CD4-positive, alpha-beta T cell treated with Interferon gamma for 1 hour (primary cell): ENCODE data around the gene CCNG2.

ENCODE experiments used
- DNase-seq: peaks from one replicate; pipeline ENCODE4 v3.0.0-alpha.2; 2020

CCNG2 gene

GRCh38 chr4:77179519-77179918, 22.5 kb downstream of the CCNG2 start:
- no peak for DNase-seq

- DNase-seq: no peak
These were observed 24.7 kb downstream of the CCNG2 start for GRCh38 chr4:77181720-77182119.

- DNase-seq: no peak
These were observed 26.9 kb downstream of the CCNG2 start for GRCh38 chr4:77183777-77184420.

- no peak for DNase-seq
These were observed 28.0 kb downstream of the CCNG2 start for GRCh38 chr4:77184974-77185373.

GRCh38 chr4:77185686-77186085, 28.7 kb downstream of the CCNG2 start:
- DNase-seq: no peak

GRCh38 chr4:77187322-77187721, 30.3 kb downstream of the CCNG2 start:
- no peak for DNase-seq

GRCh38 chr4:77188498-77189220, 31.7 kb downstream of the CCNG2 start:
- DNase-seq: no peak

GRCh38 chr4:77189412-77189811, 32.4 kb downstream of the CCNG2 start:
- DNase-seq: no peak

GRCh38 chr4:77190053-77190452, 33.0 kb downstream of the CCNG2 start:
- DNase-seq: no peak

- DNase-seq: no peak
These were observed 36.0 kb downstream of the CCNG2 start for GRCh38 chr4:77193046-77193445.

GRCh38 chr4:77193511-77194102, 36.6 kb downstream of the CCNG2 start:
- peak; percentile 85 for DNase-seq

GRCh38 chr4:77194366-77194765, 37.4 kb downstream of the CCNG2 start:
- DNase-seq: no peak

- DNase-seq: no peak
These were observed 38.0 kb downstream of the CCNG2 start for GRCh38 chr4:77194989-77195388.

- DNase-seq: peak; percentile 21
These were observed 39.9 kb downstream of the CCNG2 start for GRCh38 chr4:77196866-77197265.

- DNase-seq: no peak
These were observed 40.4 kb downstream of the CCNG2 start for GRCh38 chr4:77197361-77197760.

GRCh38 chr4:77197831-77198230, 40.8 kb downstream of the CCNG2 start:
- DNase-seq: no peak

GRCh38 chr4:77199276-77199675, 42.3 kb downstream of the CCNG2 start:
- DNase-seq: no peak

GRCh38 chr4:77199701-77200100, 42.7 kb downstream of the CCNG2 start:
- no peak for DNase-seq

- no peak for DNase-seq
These were observed 44.3 kb downstream of the CCNG2 start for GRCh38 chr4:77201343-77201742.

- no peak for DNase-seq
These were observed 44.9 kb downstream of the CCNG2 start for GRCh38 chr4:77201857-77202256.

GRCh38 chr4:77202491-77202890, 45.5 kb downstream of the CCNG2 start:
- DNase-seq: no peak

- DNase-seq: peak; percentile 60
These were observed 46.6 kb downstream of the CCNG2 start for GRCh38 chr4:77203380-77204197.

- DNase-seq: no peak
These were observed 47.6 kb downstream of the CCNG2 start for GRCh38 chr4:77204621-77205020.
